Heart left ventricle (tissue), 16 donors: ENCODE measurements around the gene LRRC26. TPM values are rescaled to one million over a fixed set of nuclear protein-coding genes. Genes with fewer than 3 reads are reported as not detected.

Experiments used
- ATAC-seq, 4 donors: fragments of 200-7000 bp; cut with Tn5 transposase; one replicate each; pipeline ENCODE4 v1.9.1; 2020 to 2022; ENCODE audit warnings: moderate library complexity in 4 of 4, mild to moderate bottlenecking in 3 of 4, moderate number of reproducible peaks in 1 of 4
- DNase-seq, 5 donors: peaks; one replicate each; pipeline ENCODE4 v3.0.0-alpha.2; 2020
- H3K27ac ChIP-seq, 12 donors: fragments of 200-600 bp; sonication (generic) in 4 of 12; one replicate each; pipeline versions ENCODE4 v1.5.0 to v1.8.0; 2016 to 2022; ENCODE audit warnings: mild to moderate bottlenecking in 2 of 12
- H3K27me3 ChIP-seq, 9 donors: fragments of 200-600 bp; sonication (generic) in 2 of 9; one replicate each; pipeline versions ENCODE4 v1.5.1 to v1.8.0; 2016 to 2022; ENCODE audit warnings: mild to moderate bottlenecking in 3 of 9
- H3K36me3 ChIP-seq, 9 donors: fragments of 200-600 bp; sonication (generic) in 2 of 9; one replicate each; pipeline versions ENCODE4 v1.5.0 to v1.8.0; 2018 to 2022; ENCODE audit warnings: mild to moderate bottlenecking in 2 of 9
- H3K4me1 ChIP-seq, 12 donors: fragments of 200-600 bp; sonication (generic) in 4 of 12; one replicate each; pipeline versions ENCODE4 v1.5.0 to v1.8.0; 2016 to 2022; ENCODE audit warnings: mild to moderate bottlenecking in 3 of 12
- H3K4me3 ChIP-seq, 12 donors: fragments of 200-600 bp; sonication (generic) in 4 of 12; one replicate each; pipeline versions ENCODE4 v1.5.0 to v1.8.0; 2017 to 2022; ENCODE audit warnings: mild to moderate bottlenecking in 9 of 12, moderate library complexity in 4 of 12
- H3K9me3 ChIP-seq, 12 donors: fragments of 200-600 bp; sonication (generic) in 4 of 12; one replicate each; pipeline versions ENCODE4 v1.5.0 to v1.8.0; 2016 to 2022; ENCODE audit warnings: mild to moderate bottlenecking in 1 of 12
- POLR2A ChIP-seq, 2 donors: fragments of 450-650 bp; IDR thresholded peaks; one replicate each; pipeline ENCODE4 v1.6.1; 2017; ENCODE audit warnings: antibody characterized with exemption in 2 of 2, mild to moderate bottlenecking in 2 of 2, moderate library complexity in 2 of 2
- WGBS, 4 donors: extraction: QIAGEN DNeasy Blood & Tissue Kit in 2 of 4; methylation state at CpG; one replicate each; pipeline versions ENCODE4 v1.1.5 to v1.1.7; 2013 to 2018; 5-methylcytosine and 5-hydroxymethylcytosine counted together
- intact Hi-C, 10 donors: fragments of 100-400 bp; cut with DNase I; formaldehyde crosslinking; loops; one replicate each; pipeline versions ENCODE4 v1.11.1 to v1.14.2; 2022
- polyA plus RNA-seq, 2 donors: library from polyadenylated mRNA; stranded (reverse); fragments of 200-250 nt; gene quantifications; one replicate each; pipeline ENCODE4 v1.2.3, GENCODE V29; 2013
- total RNA-seq, 9 donors: library from RNA; depleted of rRNA in 2 of 9; stranded (reverse); fragments of >200 nt in 2 of 9; fragmentation: NEBNext Ultra II Directional in 3 of 9; extraction: Animal tissue kit (Norgen Biotek cat#: 25700) in 3 of 9; gene quantifications; one replicate each; pipeline versions ENCODE4 v1.1.0 to v1.2.4, GENCODE V29; 2016 to 2023
- TF ChIP-seq, protein P1 (sequence below), 12 donors: fragments of 200-600 bp; sonication (generic) in 4 of 12; IDR thresholded peaks; one replicate each; pipeline versions ENCODE4 v1.5.0 to v1.8.0; 2018 to 2022; ENCODE audit warnings: antibody characterized with exemption in 12 of 12, mild to moderate bottlenecking in 5 of 12
- donor health status: ischemic (EF 13 %, LVEDD 7.1; RV severe dilation, severe dysfunction).
- donor health status: healthy with polysubstance abuse.
- donor health status: DM: no; HTN: yes; CAD: no.
- donor health status: DM: no; HTN: no; CAD: no.
- donor health status: ischemic (EF 25% LVEDD 6.9; RV normal size, moderate dysfunction).
- donor health status: ischemic (EF 25% LVEDD 5.7; RV mildly dilated, moderate dysfunction).
- donor health status: healthy.
- donor health status: DM: yes; HTN: yes; CAD: no.
- donor health status: ischemic (EF 35%, LVEDD 5.7; RV mildly dilated, moderate dysfunction).
- donor health status: nonischemic (EF 11% LVEDD 7.7; RV severe dilation, severe dysfunction).
- donor health status: DM: yes; HTN: yes; CAD: no.
- donor health status: PGD.
- donor health status: ischemic (EF 29% LVEDD 5.4; RV normal size, mild dysfunction).
- donor health status: nonischemic (EF 23%, LVEDD 6.1; RV moderate dilation, normal function).

Gene LRRC26
- total and polyA plus RNA-seq, 11 donors, result not detected

DNA sequence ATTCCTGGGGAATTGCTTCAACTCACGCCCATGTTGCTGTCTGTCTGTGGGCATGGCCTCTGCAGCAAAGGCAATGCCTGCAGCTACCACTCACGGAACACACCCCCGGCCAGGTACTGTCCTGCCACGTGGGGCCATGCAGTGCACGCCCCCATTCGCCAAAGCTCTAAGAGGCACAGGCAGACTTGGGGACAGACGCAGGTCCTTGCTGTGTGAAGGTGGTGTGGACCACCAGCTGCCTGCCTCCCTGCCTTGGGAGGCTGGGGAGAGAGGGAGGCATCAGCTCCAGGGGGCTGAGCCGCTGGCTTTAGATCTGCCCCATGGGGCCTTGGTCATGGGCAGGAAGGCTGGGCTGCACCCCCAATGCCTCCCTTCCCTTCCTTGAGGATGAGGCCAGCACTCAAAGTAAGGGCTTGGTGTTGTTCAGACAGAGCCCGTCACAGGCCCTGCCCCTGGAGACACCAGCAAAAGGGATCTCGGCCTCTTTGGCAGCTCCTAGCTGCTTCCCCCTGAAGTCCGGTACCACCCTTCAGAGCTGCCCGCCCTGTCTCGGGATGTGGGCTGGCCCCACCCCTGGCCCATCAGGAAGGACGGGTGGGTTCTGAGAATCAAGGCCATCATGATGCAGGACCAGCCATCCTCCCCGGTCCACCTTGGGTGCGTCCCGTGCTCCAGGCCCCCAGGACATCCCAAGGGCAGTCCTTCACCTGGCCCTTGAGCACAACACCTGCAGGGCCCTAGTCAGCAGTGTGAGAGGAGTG lies 28.6 kb downstream of the LRRC26 start:
- Histone ChIP-seq H3K27ac (no peak overlapping the region), H3K9me3 (no peaks in the 10 kb centered on the region), H3K4me3 (no peak overlapping the region), H3K4me1 (peaks cover 0 to 14% (median 1%) of the 10 kb centered on the region in 12 donors), H3K36me3 (no peaks in the 10 kb centered on the region), H3K27me3 (peaks cover 21 to 88% (median 67%) of the 10 kb centered on the region in 9 donors)
- intact Hi-C loops, result loop anchor here in 1 of 10 donors (10.0 kb wide), 1 partner anchor 364 kb away; no protein-coding TSS in a partner anchor
- peak in 1 of 5 donors; percentile 50 for DNase-seq
- no peak for ATAC-seq
- no peak for TF ChIP-seq POLR2A (IDR thresholded peaks at IDR 0.05)
- TF ChIP-seq, protein P1, sequence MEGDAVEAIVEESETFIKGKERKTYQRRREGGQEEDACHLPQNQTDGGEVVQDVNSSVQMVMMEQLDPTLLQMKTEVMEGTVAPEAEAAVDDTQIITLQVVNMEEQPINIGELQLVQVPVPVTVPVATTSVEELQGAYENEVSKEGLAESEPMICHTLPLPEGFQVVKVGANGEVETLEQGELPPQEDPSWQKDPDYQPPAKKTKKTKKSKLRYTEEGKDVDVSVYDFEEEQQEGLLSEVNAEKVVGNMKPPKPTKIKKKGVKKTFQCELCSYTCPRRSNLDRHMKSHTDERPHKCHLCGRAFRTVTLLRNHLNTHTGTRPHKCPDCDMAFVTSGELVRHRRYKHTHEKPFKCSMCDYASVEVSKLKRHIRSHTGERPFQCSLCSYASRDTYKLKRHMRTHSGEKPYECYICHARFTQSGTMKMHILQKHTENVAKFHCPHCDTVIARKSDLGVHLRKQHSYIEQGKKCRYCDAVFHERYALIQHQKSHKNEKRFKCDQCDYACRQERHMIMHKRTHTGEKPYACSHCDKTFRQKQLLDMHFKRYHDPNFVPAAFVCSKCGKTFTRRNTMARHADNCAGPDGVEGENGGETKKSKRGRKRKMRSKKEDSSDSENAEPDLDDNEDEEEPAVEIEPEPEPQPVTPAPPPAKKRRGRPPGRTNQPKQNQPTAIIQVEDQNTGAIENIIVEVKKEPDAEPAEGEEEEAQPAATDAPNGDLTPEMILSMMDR (IDR thresholded peaks at IDR 0.05), result no peak
- WGBS, 4 donors, result 69 to 75% (median 71%) methylated on average over 11 to 17 of the region's 17 CpGs

DNA sequence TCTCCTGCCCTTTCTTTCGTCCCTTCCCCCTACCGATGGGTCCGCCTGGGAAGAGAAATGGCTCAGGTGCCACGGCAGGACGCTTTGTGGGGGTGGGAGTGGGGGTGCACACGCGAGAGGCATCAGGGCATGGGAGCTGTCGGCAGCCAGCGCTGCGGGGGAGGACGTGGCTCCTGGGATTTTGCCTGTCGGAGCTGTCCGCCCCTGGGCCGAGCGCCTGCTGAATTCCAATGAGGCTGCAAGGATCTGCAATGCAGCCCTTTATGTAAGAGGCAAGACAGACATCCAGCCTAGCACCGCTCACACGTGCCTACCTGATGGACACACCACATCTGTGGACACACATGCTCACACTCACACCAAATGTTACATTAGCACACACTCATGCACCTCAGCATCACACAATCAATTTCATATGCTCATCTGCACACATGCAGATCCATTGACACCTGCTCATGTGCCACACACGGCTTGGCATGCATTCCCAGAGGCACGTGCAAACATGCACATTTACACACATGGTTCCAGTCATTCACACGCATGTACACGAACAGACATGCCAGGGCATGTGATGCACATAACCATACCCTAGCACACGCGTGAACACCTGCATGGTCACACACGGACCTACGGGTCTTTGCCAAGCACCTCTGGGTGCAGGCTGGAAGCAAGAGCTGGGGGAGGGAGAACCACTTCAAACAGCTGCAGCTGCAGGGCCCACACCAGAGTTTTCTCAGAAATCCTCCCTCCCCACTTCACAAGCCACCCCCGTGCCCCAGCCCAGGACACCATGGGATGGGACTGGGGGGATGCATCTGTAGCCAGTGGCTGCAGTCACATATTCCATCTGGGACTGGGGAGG lies 29.5 kb downstream of the LRRC26 start:
- H3K9me3 ChIP-seq, result no peaks in the 10 kb centered on the region
- WGBS, 4 donors, result 53 to 72% (median 58%) methylated on average over 14 to 26 of the region's 26 CpGs

DNA sequence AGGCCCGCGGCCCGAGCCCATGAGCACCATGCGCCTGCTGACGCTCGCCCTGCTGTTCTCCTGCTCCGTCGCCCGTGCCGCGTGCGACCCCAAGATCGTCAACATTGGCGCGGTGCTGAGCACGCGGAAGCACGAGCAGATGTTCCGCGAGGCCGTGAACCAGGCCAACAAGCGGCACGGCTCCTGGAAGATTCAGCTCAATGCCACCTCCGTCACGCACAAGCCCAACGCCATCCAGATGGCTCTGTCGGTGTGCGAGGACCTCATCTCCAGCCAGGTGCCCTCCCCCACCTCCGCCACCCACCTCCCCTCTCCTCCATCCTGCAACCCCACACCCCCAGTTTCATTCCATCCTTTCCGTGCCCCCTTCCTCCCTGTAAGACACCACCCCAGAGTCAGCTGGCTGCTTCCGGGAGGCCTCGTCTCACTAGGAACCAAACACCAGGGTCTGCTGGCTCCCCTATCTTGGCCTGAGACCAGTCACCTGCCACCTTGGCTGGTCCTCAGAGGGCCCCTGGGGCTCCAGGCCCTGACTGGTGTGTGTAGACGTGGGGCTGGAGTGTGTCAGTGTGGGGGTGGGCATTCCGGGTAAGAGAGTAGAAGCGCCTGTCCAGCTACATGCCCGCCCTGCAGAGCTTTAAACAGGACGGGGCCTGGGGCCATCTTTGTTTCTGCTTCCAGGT lies 30.2 kb downstream of the LRRC26 start:
- intact Hi-C loops, result loop anchor here in 2 of 10 donors (5.0 to 10.0 kb wide), 2 partner anchors 48 to 365 kb away; partner anchors contain the start of genes ANAPC2 (in 1 of the 2) and SSNA1 (in 1 of the 2)
- H3K27me3 ChIP-seq, result peaks cover 27 to 96% (median 76%) of the 10 kb centered on the region in 9 donors
- no peak overlapping the region for H3K27ac ChIP-seq
- no peak for TF ChIP-seq POLR2A (IDR thresholded peaks at IDR 0.05)
- TF ChIP-seq, protein P1 (IDR thresholded peaks at IDR 0.05), result no peak
- H3K36me3 ChIP-seq, result no peaks in the 10 kb centered on the region
- no peak for DNase-seq
- WGBS, 4 donors, result 29 to 56% (median 36%) methylated on average over 20 to 37 of the region's 37 CpGs
- H3K4me3 ChIP-seq, result no peak overlapping the region
- peaks cover 0 to 14% (median 1%) of the 10 kb centered on the region in 12 donors for H3K4me1 ChIP-seq
- H3K9me3 ChIP-seq, result no peaks in the 10 kb centered on the region
- no peak for ATAC-seq

More for the DNA sequence above, 29.5 kb downstream of the LRRC26 start:
- no peak for TF ChIP-seq POLR2A (IDR thresholded peaks at IDR 0.05)
- TF ChIP-seq, protein P1 (IDR thresholded peaks at IDR 0.05), result no peak
- Histone ChIP-seq H3K27ac (no peak overlapping the region), H3K4me1 (peaks cover 0 to 14% (median 1%) of the 10 kb centered on the region in 12 donors), H3K27me3 (peaks cover 24 to 89% (median 76%) of the 10 kb centered on the region in 9 donors), H3K4me3 (no peak overlapping the region), H3K36me3 (no peaks in the 10 kb centered on the region)
- intact Hi-C loops, result loop anchor here in 1 of 10 donors (10.0 kb wide), 1 partner anchor 364 kb away; no protein-coding TSS in a partner anchor
- ATAC-seq (no peak), DNase-seq (no peak)
